Progenitor cell of endocrine pancreas (in vitro differentiated cells): Measurements from ENCODE around the gene SSH2. TPM values are rescaled to one million over a fixed set of nuclear protein-coding genes. Genes with fewer than 3 reads are reported as not detected.

Source experiments
- DNase-seq: peaks from one replicate; pipeline ENCODE4 v3.0.0; 2021; ENCODE audit warnings: low spot score; ENCODE audit not compliant: unreplicated experiment
- H3K27ac Mint-ChIP-seq: 2 replicates; pipeline ENCODE4 v1.8.0; 2021; ENCODE audit warnings: mild to moderate bottlenecking, moderate library complexity, mixed read lengths
- H3K27me3 Mint-ChIP-seq: 2 replicates; pipeline ENCODE4 v1.8.0; 2021; ENCODE audit warnings: mixed read lengths
- H3K36me3 Mint-ChIP-seq: 2 replicates; pipeline ENCODE4 v1.8.0; 2022; ENCODE audit warnings: mixed read lengths; ENCODE audit not compliant: insufficient read depth
- H3K4me1 Mint-ChIP-seq: 2 replicates; pipeline ENCODE4 v1.8.0; 2021; ENCODE audit warnings: low read depth, mixed read lengths
- H3K4me3 Mint-ChIP-seq: 2 replicates; pipeline ENCODE4 v1.8.0; 2021; ENCODE audit warnings: low read depth, mild to moderate bottlenecking, moderate library complexity, mixed read lengths
- H3K9me3 Mint-ChIP-seq: 2 replicates; pipeline ENCODE4 v1.8.0; 2021; ENCODE audit warnings: low read depth, mixed read lengths
- total RNA-seq: library from RNA; stranded (reverse); gene quantifications from 2 replicates; pipeline ENCODE4 v1.2.1, GENCODE V29; 2021
- TF ChIP-seq, protein P1 (sequence below): fragments of 200-600 bp; sonication (generic); IDR thresholded peaks from one replicate; pipeline ENCODE4 v1.5.0; 2021; ENCODE audit warnings: antibody characterized with exemption, mild to moderate bottlenecking; ENCODE audit not compliant: unreplicated experiment

The SSH2 gene
- total RNA-seq, 1 donor from 2014 or later: 20.7 TPM

DNA sequence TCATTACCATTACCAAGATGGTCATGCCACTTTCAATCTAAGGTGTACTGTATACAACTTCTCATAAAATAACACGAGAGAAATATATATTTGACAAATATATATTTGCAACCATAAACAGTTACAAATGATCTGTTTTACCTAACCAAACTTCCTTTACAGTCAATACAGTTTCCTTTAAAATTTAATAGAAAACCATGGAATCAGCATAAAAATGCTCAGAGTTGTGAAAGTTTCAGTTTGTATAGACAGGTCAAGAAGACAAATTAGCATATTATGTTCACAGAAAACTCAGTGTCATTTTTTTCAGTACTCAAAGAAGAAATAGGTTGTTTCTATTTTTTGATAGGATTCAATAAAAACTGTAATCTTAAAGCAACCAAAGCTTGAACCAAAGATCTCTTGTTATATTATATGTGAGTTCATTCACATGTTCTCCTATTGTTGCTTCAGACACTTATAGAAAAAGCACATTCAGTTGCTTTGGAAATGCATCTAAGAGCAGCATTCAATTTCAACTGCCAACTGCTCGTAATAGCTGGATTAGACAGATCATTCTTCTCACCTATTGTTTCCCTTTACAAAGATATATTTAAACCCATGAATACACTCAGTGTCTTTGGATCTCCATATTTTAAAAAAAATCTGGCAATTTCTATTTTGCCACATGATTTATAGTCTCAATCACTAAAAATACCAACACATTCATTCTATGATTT lies 15.1 kb downstream of the SSH2 start:
- Mint-ChIP-seq H3K27ac (no peak overlapping the region), H3K4me3 (no peak overlapping the region), H3K27me3 (peaks cover 6% of the 10 kb centered on the region), H3K9me3 (no peaks in the 10 kb centered on the region), H3K4me1 (peaks cover 19% of the 10 kb centered on the region), H3K36me3 (no peaks in the 10 kb centered on the region)
- TF ChIP-seq, protein P1, sequence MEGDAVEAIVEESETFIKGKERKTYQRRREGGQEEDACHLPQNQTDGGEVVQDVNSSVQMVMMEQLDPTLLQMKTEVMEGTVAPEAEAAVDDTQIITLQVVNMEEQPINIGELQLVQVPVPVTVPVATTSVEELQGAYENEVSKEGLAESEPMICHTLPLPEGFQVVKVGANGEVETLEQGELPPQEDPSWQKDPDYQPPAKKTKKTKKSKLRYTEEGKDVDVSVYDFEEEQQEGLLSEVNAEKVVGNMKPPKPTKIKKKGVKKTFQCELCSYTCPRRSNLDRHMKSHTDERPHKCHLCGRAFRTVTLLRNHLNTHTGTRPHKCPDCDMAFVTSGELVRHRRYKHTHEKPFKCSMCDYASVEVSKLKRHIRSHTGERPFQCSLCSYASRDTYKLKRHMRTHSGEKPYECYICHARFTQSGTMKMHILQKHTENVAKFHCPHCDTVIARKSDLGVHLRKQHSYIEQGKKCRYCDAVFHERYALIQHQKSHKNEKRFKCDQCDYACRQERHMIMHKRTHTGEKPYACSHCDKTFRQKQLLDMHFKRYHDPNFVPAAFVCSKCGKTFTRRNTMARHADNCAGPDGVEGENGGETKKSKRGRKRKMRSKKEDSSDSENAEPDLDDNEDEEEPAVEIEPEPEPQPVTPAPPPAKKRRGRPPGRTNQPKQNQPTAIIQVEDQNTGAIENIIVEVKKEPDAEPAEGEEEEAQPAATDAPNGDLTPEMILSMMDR: no peak
- no peak for DNase-seq

DNA sequence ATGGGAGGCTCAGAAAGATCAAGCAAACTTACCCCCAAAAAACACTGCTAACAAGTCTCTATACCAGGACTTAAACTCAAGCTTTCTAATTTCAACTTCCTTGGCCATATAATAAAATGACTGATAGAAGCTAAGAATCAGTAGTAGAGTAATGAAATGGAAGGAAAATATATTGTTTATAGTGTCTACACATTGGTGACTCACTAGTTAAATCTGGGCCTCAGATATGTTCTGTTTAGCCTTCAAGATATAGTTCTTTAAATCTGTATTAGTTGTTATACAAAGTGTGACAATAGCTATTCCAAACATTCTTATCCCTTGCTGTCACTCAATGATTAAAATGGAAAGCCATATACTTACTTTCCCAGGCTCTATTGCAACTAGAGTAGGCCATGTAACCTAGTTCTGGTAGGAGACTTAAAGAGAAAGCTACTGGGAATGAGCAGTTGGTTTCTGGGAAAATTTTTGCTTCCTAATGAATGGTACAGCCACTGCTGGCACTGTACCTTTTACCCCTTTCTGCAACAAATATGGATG lies 18.3 kb downstream of the SSH2 start:
- TF ChIP-seq, protein P1: no peak
- peaks cover 13% of the 10 kb centered on the region for H3K4me1 Mint-ChIP-seq

DNA sequence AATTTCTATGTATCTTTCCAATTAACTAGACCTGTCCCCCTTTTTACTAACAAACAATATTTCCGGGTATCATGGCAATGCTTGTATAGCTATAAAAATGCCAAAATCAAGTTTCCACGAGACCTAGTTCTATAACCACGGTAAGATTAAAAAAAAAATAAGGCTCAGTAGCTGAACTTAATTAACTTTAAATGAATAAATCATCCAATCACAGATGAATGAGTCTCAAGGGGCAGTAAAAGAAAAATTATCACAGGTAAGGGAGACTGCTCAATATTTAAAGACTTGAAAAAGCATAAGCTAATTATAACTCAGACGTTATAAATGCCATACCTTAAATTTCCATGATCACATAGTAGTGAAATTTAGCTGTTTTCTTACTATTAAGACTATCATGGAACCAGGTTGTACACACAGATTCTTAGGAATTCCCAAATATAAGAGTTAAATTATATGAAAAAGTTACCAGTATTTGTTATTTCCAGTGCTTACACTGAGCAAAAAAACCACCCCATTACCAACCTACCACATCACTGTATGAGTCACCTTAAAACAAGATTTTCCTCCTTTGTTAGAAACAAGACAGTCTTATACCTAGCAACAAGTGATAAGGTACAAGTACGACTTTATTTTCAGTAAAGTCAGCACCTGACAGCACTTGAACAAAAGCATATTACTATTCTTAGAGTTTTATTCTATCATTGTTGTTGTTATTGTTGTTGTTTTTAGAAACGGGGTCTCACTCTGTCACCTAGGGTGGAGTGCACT lies 20.6 kb downstream of the SSH2 start:
- Mint-ChIP-seq H3K27ac (no peak overlapping the region), H3K4me1 (peaks cover 13% of the 10 kb centered on the region), H3K27me3 (peaks cover 8% of the 10 kb centered on the region), H3K4me3 (no peak overlapping the region), H3K36me3 (peaks cover 13% of the 10 kb centered on the region), H3K9me3 (peaks cover 23% of the 10 kb centered on the region)
- DNase-seq: no peak
- TF ChIP-seq, protein P1: no peak

More for the DNA sequence above, 18.3 kb downstream of the SSH2 start:
- Mint-ChIP-seq H3K4me3 (no peak overlapping the region), H3K9me3 (peaks cover 6% of the 10 kb centered on the region), H3K27me3 (peaks cover 8% of the 10 kb centered on the region), H3K27ac (no peak overlapping the region), H3K36me3 (peaks cover 3% of the 10 kb centered on the region)
- DNase-seq: no peak

DNA sequence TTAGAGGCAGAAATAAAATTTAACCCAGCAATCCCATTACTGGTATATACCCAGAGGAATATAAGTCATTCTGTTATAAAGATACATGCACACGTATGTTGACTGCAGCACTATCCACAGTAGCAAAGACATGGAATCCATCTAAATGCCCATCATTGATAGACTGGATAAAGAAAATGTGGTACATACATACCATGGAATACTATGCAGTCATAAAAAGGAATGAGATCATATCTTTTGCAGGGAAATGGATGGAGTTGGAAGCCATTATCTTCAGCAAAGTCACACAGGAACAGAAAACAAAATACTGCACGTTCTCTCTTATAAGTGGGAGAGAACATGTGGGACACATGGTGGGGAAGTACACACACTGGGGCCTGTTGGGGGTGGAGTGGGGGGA lies 23.1 kb downstream of the SSH2 start:
- H3K27ac Mint-ChIP-seq: no peak overlapping the region
- H3K27me3 Mint-ChIP-seq: peaks cover 8% of the 10 kb centered on the region
- peaks cover 9% of the 10 kb centered on the region for H3K4me1 Mint-ChIP-seq
- H3K4me3 Mint-ChIP-seq: no peak overlapping the region
- no peak for DNase-seq
- peaks cover 14% of the 10 kb centered on the region for H3K36me3 Mint-ChIP-seq
- H3K9me3 Mint-ChIP-seq: peaks cover 25% of the 10 kb centered on the region
- TF ChIP-seq, protein P1: no peak

DNA sequence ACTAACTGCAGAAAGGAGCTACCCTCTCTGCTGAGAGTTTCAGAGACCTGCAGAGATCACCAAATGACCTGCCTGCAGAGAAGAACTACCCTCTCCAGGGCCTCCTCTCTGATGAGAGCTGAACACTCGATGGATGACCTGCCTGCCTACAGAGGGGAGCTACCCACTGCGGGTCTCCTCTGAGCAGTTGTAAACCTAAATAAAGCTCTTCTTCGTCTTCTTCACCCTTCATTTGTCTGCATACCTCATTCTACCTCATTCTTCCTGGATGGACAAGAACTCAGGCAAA lies 24.2 kb downstream of the SSH2 start:
- TF ChIP-seq, protein P1: no peak
- Mint-ChIP-seq H3K4me1 (peaks cover under 1% of the 10 kb centered on the region), H3K36me3 (peaks cover 14% of the 10 kb centered on the region), H3K9me3 (peaks cover 25% of the 10 kb centered on the region), H3K27me3 (peaks cover 7% of the 10 kb centered on the region), H3K27ac (no peak overlapping the region), H3K4me3 (no peak overlapping the region)
- DNase-seq: no peak
